Activated CD8-positive, alpha-beta T cell treated with anti-CD3 and anti-CD28 coated beads for 36 hours (primary cell): Measurements from ENCODE around the gene BCOR. TPM values are rescaled to one million over a fixed set of nuclear protein-coding genes. Genes with fewer than 3 reads are reported as not detected.

ENCODE experiments used
- ATAC-seq: fragments of 200-7000 bp; cut with Tn5 transposase; one replicate; pipeline ENCODE4 v1.10.0; 2021; ENCODE audit warnings: mild to moderate bottlenecking, moderate library complexity
- CTCF ChIA-PET: fragments of 350-600 bp; sonication (Branson Sonifier 250); formaldehyde crosslinking; loops from one replicate; lab custom pipeline; 2021; ENCODE audit warnings: antibody characterized with exemption; lab: Charles Lee
- POLR2A ChIA-PET: fragments of 350-600 bp; sonication (Branson Sonifier 250); formaldehyde crosslinking; loops from one replicate; lab custom pipeline; 2021; ENCODE audit warnings: antibody characterized with exemption; lab: Charles Lee
- DNase-seq: peaks from one replicate; pipeline ENCODE4 v3.0.0-alpha.2; 2020
- H3K27ac Mint-ChIP-seq: one replicate; pipeline ENCODE4 v1.8.0; 2021; ENCODE audit warnings: mild to moderate bottlenecking, mixed read lengths
- H3K27me3 Mint-ChIP-seq: one replicate; pipeline ENCODE4 v1.8.0; 2021; ENCODE audit warnings: mixed read lengths
- H3K36me3 Mint-ChIP-seq: one replicate; pipeline ENCODE4 v1.8.0; 2021; ENCODE audit warnings: low read depth, mixed read lengths
- H3K4me1 Mint-ChIP-seq: one replicate; pipeline ENCODE4 v1.8.0; 2021; ENCODE audit warnings: low read depth, mixed read lengths
- H3K4me3 Mint-ChIP-seq: one replicate; pipeline ENCODE4 v1.8.0; 2021; ENCODE audit warnings: mild to moderate bottlenecking, moderate library complexity, mixed read lengths
- H3K9me3 Mint-ChIP-seq: one replicate; pipeline ENCODE4 v1.8.0; 2021; ENCODE audit warnings: mixed read lengths
- CTCF ChIP-seq: fragments of 200-600 bp; IDR thresholded peaks from one replicate; pipeline ENCODE4 v1.8.0; 2022; ENCODE audit warnings: antibody characterized with exemption, mild to moderate bottlenecking
- intact Hi-C: fragments of 100-400 bp; cut with micrococcal nuclease; formaldehyde crosslinking; loops from one replicate; pipeline ENCODE4 v1.10.0; 2022
- total RNA-seq, 2 experiments: library from RNA; stranded (reverse); gene quantifications; one replicate each; pipeline ENCODE4 v1.2.3, GENCODE V29; 2021

The BCOR gene
- total RNA-seq, 2 experiments from 2014 or later = 38.3 to 39.6 TPM

- TF ChIP-seq CTCF = no peak
- Mint-ChIP-seq H3K9me3 (no peaks in the 10 kb centered on the region), H3K36me3 (peaks cover 12% of the 10 kb centered on the region), H3K4me3 (no peak overlapping the region), H3K27ac (no peak overlapping the region), H3K27me3 (no peaks in the 10 kb centered on the region), H3K4me1 (peaks cover 45% of the 10 kb centered on the region)
- CTCF ChIA-PET = no interaction called here
- intact Hi-C loops = loop anchor here (10.0 kb wide), 1 partner anchor 77 kb away; no protein-coding TSS in a partner anchor
- POLR2A ChIA-PET = interaction anchor here (1.1 to 1.6 kb wide), 2 partner anchors 10 to 86 kb away, joined by 3 read pairs; no protein-coding TSS in a partner anchor
- no peak for ATAC-seq
- DNase-seq = no peak
These were observed 5.9 kb downstream of the BCOR start for GRCh38 chrX:40091691-40092421.

- DNase-seq = no peak
- no peak for ATAC-seq
- POLR2A ChIA-PET = interaction anchor here (0.9 to 1.6 kb wide), 3 partner anchors 9 to 87 kb away, joined by 3 read pairs; no protein-coding TSS in a partner anchor
- CTCF ChIA-PET = no interaction called here
- peak overlapping the region; percentile 66 for H3K4me3 Mint-ChIP-seq
- H3K36me3 Mint-ChIP-seq = peaks cover 12% of the 10 kb centered on the region
- TF ChIP-seq CTCF = no peak
- intact Hi-C loops = loop anchor here (10.0 kb wide), 1 partner anchor 76 kb away; no protein-coding TSS in a partner anchor
- no peaks in the 10 kb centered on the region for H3K9me3 Mint-ChIP-seq
- H3K27ac Mint-ChIP-seq = no peak overlapping the region
- peaks cover 52% of the 10 kb centered on the region for H3K4me1 Mint-ChIP-seq
- no peaks in the 10 kb centered on the region for H3K27me3 Mint-ChIP-seq
These were observed 6.8 kb downstream of the BCOR start for GRCh38 chrX:40090961-40091360.

GRCh38 chrX:40090050-40090804 lies 7.5 kb downstream of the BCOR start:
- CTCF ChIA-PET = no interaction called here
- DNase-seq (peak; percentile 22), ATAC-seq (peak; percentile 31)
- no peak for TF ChIP-seq CTCF
- Mint-ChIP-seq H3K27me3 (no peaks in the 10 kb centered on the region), H3K4me1 (peaks cover 58% of the 10 kb centered on the region), H3K27ac (no peak overlapping the region), H3K9me3 (no peaks in the 10 kb centered on the region), H3K36me3 (peaks cover 9% of the 10 kb centered on the region), H3K4me3 (peak overlapping the region; percentile 66)
- intact Hi-C loops = loop anchor here (10.0 kb wide), 1 partner anchor 75 kb away; no protein-coding TSS in a partner anchor
- POLR2A ChIA-PET = interaction anchor here (0.9 to 1.6 kb wide), 2 partner anchors 8 to 84 kb away, joined by 3 read pairs; no protein-coding TSS in a partner anchor

GRCh38 chrX:40088803-40089540 lies 8.8 kb downstream of the BCOR start:
- peaks cover 69% of the 10 kb centered on the region for H3K4me1 Mint-ChIP-seq
- DNase-seq (no peak), ATAC-seq (no peak)
- intact Hi-C loops = no loop called here
- no peaks in the 10 kb centered on the region for H3K9me3 Mint-ChIP-seq
- no peak overlapping the region for H3K4me3 Mint-ChIP-seq
- no peaks in the 10 kb centered on the region for H3K27me3 Mint-ChIP-seq
- peaks cover 6% of the 10 kb centered on the region for H3K36me3 Mint-ChIP-seq
- POLR2A ChIA-PET = interaction anchor here (1.4 kb wide), 1 partner anchor 64 kb away, joined by 3 read pairs; no protein-coding TSS in a partner anchor
- TF ChIP-seq CTCF = no peak
- CTCF ChIA-PET = no interaction called here
- H3K27ac Mint-ChIP-seq = no peak overlapping the region
